HG02840 (cell line): ENCODE measurements around the gene BZW2.

Experiments
- ATAC-seq: cut with Tn5 transposase; IDR thresholded peaks from one replicate; pipeline ENCODE4 v1.9.1; 2021; ENCODE audit warnings: mild to moderate bottlenecking, moderate library complexity, moderate number of reproducible peaks; ENCODE audit not compliant: unreplicated experiment, low FRiP score

BZW2 gene

GRCh38 chr7:16645593-16646471, at the start of gene BZW2, which contains the start of gene ANKMY2:
TSS of gene BZW2 (plus strand) at chr7:16646181. CDS start at chr7:16665444, 19,263 bp downstream.
TSS of gene ANKMY2 (minus strand) at chr7:16645754. CDS start at chr7:16645573, 181 bp downstream.
- ATAC-seq: peak; percentile 95

- no peak for ATAC-seq
Observed at GRCh38 chr7:16598015-16598414, 48.0 kb upstream of the BZW2 start.

- ATAC-seq: no peak
Observed at GRCh38 chr7:16599860-16600259, 46.1 kb upstream of the BZW2 start.

- no peak for ATAC-seq
Observed at GRCh38 chr7:16603633-16604032, 42.3 kb upstream of the BZW2 start.

GRCh38 chr7:16604054-16604453, 41.9 kb upstream of the BZW2 start:
- ATAC-seq: no peak

GRCh38 chr7:16606704-16607103, 39.3 kb upstream of the BZW2 start:
- ATAC-seq: no peak

- peak; percentile 58 for ATAC-seq
Observed at GRCh38 chr7:16609842-16610450, 36.0 kb upstream of the BZW2 start.

GRCh38 chr7:16611711-16612110, 34.3 kb upstream of the BZW2 start:
- no peak for ATAC-seq

GRCh38 chr7:16615228-16615627, 30.8 kb upstream of the BZW2 start:
- ATAC-seq: no peak

- no peak for ATAC-seq
Observed at GRCh38 chr7:16616122-16616521, 29.9 kb upstream of the BZW2 start.

GRCh38 chr7:16616542-16616941, 29.4 kb upstream of the BZW2 start:
- no peak for ATAC-seq

GRCh38 chr7:16619979-16620408, 26.0 kb upstream of the BZW2 start:
- ATAC-seq: peak; percentile 78

- ATAC-seq: no peak
Observed at GRCh38 chr7:16626388-16626787, 19.6 kb upstream of the BZW2 start.

GRCh38 chr7:16627236-16627635, 18.7 kb upstream of the BZW2 start:
- ATAC-seq: no peak

GRCh38 chr7:16630654-16631053, 15.3 kb upstream of the BZW2 start:
- ATAC-seq: no peak

- ATAC-seq: no peak
Observed at GRCh38 chr7:16634271-16634738, 11.7 kb upstream of the BZW2 start.

GRCh38 chr7:16636555-16637101, 9.4 kb upstream of the BZW2 start:
- ATAC-seq: no peak

- no peak for ATAC-seq
Observed at GRCh38 chr7:16637379-16637778, 8.6 kb upstream of the BZW2 start.

GRCh38 chr7:16638282-16639280, 7.4 kb upstream of the BZW2 start:
- ATAC-seq: no peak

GRCh38 chr7:16644157-16644556, 1.8 kb upstream of the BZW2 start:
- no peak for ATAC-seq
